Calu3 (cell line): ENCODE measurements around the gene ROBO2. TPM values are rescaled to one million over a fixed set of nuclear protein-coding genes. Genes with fewer than 3 reads are reported as not detected.

Source experiments
- BruUV-seq: library from RNA; stranded (reverse); fragments of 400-500 nt; replicated peaks from 2 replicates; lab custom pipeline; 2021; lab: Mats Ljungman, UMichigan
- CTCF ChIA-PET: fragments of 300-600 bp; sonication (Branson Sonifier 250); formaldehyde crosslinking; loops from one replicate; lab custom pipeline; 2022; ENCODE audit warnings: antibody characterized with exemption; lab: Charles Lee
- DNase-seq: peaks from one replicate; pipeline ENCODE4 v3.0.0; 2022
- H3K27ac Mint-ChIP-seq: one replicate; pipeline ENCODE4 v1.8.0; 2022; ENCODE audit warnings: mixed read lengths; ENCODE audit not compliant: unreplicated experiment
- H3K27me3 Mint-ChIP-seq: one replicate; pipeline ENCODE4 v1.8.0; 2022; ENCODE audit warnings: mixed read lengths; ENCODE audit not compliant: unreplicated experiment
- H3K36me3 Mint-ChIP-seq: one replicate; pipeline ENCODE4 v1.8.0; 2022; ENCODE audit warnings: mild to moderate bottlenecking, moderate library complexity, mixed read lengths; ENCODE audit not compliant: insufficient read depth, unreplicated experiment
- H3K4me1 Mint-ChIP-seq: one replicate; pipeline ENCODE4 v1.8.0; 2022; ENCODE audit warnings: mild to moderate bottlenecking, low read depth, mixed read lengths; ENCODE audit not compliant: unreplicated experiment
- H3K4me3 Mint-ChIP-seq: one replicate; pipeline ENCODE4 v1.8.0; 2022; ENCODE audit warnings: mild to moderate bottlenecking, low read depth, moderate library complexity, mixed read lengths; ENCODE audit not compliant: unreplicated experiment
- H3K9me3 Mint-ChIP-seq: one replicate; pipeline ENCODE4 v1.8.0; 2022; ENCODE audit warnings: low read depth, mixed read lengths; ENCODE audit not compliant: unreplicated experiment
- CTCF ChIP-seq: fragments of 200-600 bp; IDR thresholded peaks from one replicate; pipeline ENCODE4 v1.8.0; 2022; ENCODE audit warnings: antibody characterized with exemption; ENCODE audit not compliant: unreplicated experiment
- intact Hi-C: fragments of 100-400 bp; cut with micrococcal nuclease; formaldehyde crosslinking; loops from one replicate; pipeline ENCODE4 v1.10.0; 2022; ENCODE audit not compliant: unreplicated experiment
- total RNA-seq: library from RNA; stranded (reverse); gene quantifications from 2 replicates; pipeline ENCODE4 v1.2.3, GENCODE V29; 2022

Gene ROBO2
- total RNA-seq, 1 experiment from 2014 or later, result not detected

GRCh38 chr3:77348244-77348855 is 308.5 kb downstream of the ROBO2 start:
- H3K9me3 Mint-ChIP-seq, result no peaks in the 10 kb centered on the region
- intact Hi-C loops, result loop anchor here (5.0 to 10.0 kb wide), 3 partner anchors 159 to 1296 kb away; no protein-coding TSS in a partner anchor
- no peaks in the 10 kb centered on the region for H3K27me3 Mint-ChIP-seq
- CTCF ChIA-PET, result no interaction called here
- peak; percentile 24 for DNase-seq
- peaks cover 12% of the 10 kb centered on the region for H3K4me1 Mint-ChIP-seq
- H3K27ac Mint-ChIP-seq, result no peak overlapping the region
- peak; percentile 18 for TF ChIP-seq CTCF
- no TSS peak for BruUV-seq
- no peaks in the 10 kb centered on the region for H3K36me3 Mint-ChIP-seq
- H3K4me3 Mint-ChIP-seq, result no peak overlapping the region

GRCh38 chr3:77354958-77355357 is 315.1 kb downstream of the ROBO2 start:
- no TSS peak for BruUV-seq
- CTCF ChIA-PET, result no interaction called here
- intact Hi-C loops, result no loop called here
- peaks cover 4% of the 10 kb centered on the region for H3K9me3 Mint-ChIP-seq
- H3K4me3 Mint-ChIP-seq, result no peak overlapping the region
- H3K4me1 Mint-ChIP-seq, result no peaks in the 10 kb centered on the region
- no peaks in the 10 kb centered on the region for H3K27me3 Mint-ChIP-seq
- DNase-seq, result no peak
- no peak for TF ChIP-seq CTCF
- no peaks in the 10 kb centered on the region for H3K36me3 Mint-ChIP-seq
- no peak overlapping the region for H3K27ac Mint-ChIP-seq

- intact Hi-C loops, result no loop called here
Observed at GRCh38 chr3:77362936-77363335, 323.0 kb downstream of the ROBO2 start.

GRCh38 chr3:77365152-77365551 is 325.3 kb downstream of the ROBO2 start:
- Mint-ChIP-seq H3K9me3 (peaks cover 10% of the 10 kb centered on the region), H3K36me3 (no peaks in the 10 kb centered on the region), H3K27ac (no peak overlapping the region), H3K27me3 (no peaks in the 10 kb centered on the region), H3K4me3 (no peak overlapping the region), H3K4me1 (no peaks in the 10 kb centered on the region)
- BruUV-seq, result no TSS peak
- TF ChIP-seq CTCF, result no peak
- no peak for DNase-seq
- CTCF ChIA-PET, result no interaction called here
- intact Hi-C loops, result no loop called here

More at GRCh38 chr3:77362936-77363335, 323.0 kb downstream of the ROBO2 start:
- Mint-ChIP-seq H3K9me3 (peaks cover 10% of the 10 kb centered on the region), H3K4me3 (no peak overlapping the region), H3K36me3 (no peaks in the 10 kb centered on the region), H3K27me3 (no peaks in the 10 kb centered on the region), H3K27ac (no peak overlapping the region), H3K4me1 (no peaks in the 10 kb centered on the region)
- no peak for DNase-seq
- no peak for TF ChIP-seq CTCF
- BruUV-seq, result no TSS peak
- CTCF ChIA-PET, result no interaction called here
